Endodermal cell (in vitro differentiated cells): Measurements from ENCODE around the gene PRPS2. TPM values are rescaled to one million over a fixed set of nuclear protein-coding genes. Genes with fewer than 3 reads are reported as not detected.

ENCODE experiments used
- DNase-seq: peaks from one replicate; pipeline ENCODE4 v3.0.0-alpha.2; 2017
- H3K27ac ChIP-seq: 2 replicates; pipeline ENCODE4 v1.5.1; 2013; ENCODE audit warnings: mild to moderate bottlenecking, low read depth, low read length, moderate library complexity
- H3K27me3 ChIP-seq: 2 replicates; pipeline ENCODE4 v1.6.1; 2013; ENCODE audit warnings: mild to moderate bottlenecking, low read length, moderate library complexity; ENCODE audit not compliant: insufficient read depth, control insufficient read depth, poor library complexity, severe bottlenecking
- H3K36me3 ChIP-seq: 2 replicates; pipeline ENCODE4 v1.7.0; 2013; ENCODE audit warnings: mild to moderate bottlenecking, low read length, moderate library complexity; ENCODE audit not compliant: control insufficient read depth, insufficient read depth
- H3K4me1 ChIP-seq: one replicate; pipeline ENCODE4 v1.7.0; 2013; ENCODE audit warnings: low read length; ENCODE audit not compliant: control insufficient read depth, insufficient read depth
- H3K4me3 ChIP-seq: 2 replicates; pipeline ENCODE4 v1.5.1; 2013; ENCODE audit warnings: mild to moderate bottlenecking, low read length, moderate library complexity
- H3K9ac ChIP-seq: 2 replicates; pipeline ENCODE4 v1.6.1; 2013; ENCODE audit warnings: mild to moderate bottlenecking, low read length, moderate library complexity; ENCODE audit not compliant: poor library complexity, severe bottlenecking; ENCODE audit errors: extremely low read depth
- H3K9me3 ChIP-seq: 2 replicates; pipeline ENCODE4 v1.6.1; 2013; ENCODE audit warnings: mild to moderate bottlenecking, low read length, moderate library complexity; ENCODE audit not compliant: control insufficient read depth
- H3K27ac Mint-ChIP-seq: 2 replicates; pipeline ENCODE4 v1.8.0; 2020; ENCODE audit warnings: mixed read lengths
- H3K27me3 Mint-ChIP-seq: 2 replicates; pipeline ENCODE4 v1.8.0; 2021; ENCODE audit warnings: mild to moderate bottlenecking, mixed read lengths; ENCODE audit not compliant: insufficient read depth
- H3K36me3 Mint-ChIP-seq: 2 replicates; pipeline ENCODE4 v1.8.0; 2020; ENCODE audit warnings: low read depth, mixed read lengths
- H3K4me1 Mint-ChIP-seq: 2 replicates; pipeline ENCODE4 v1.8.0; 2020; ENCODE audit warnings: mixed read lengths
- H3K4me3 Mint-ChIP-seq: 2 replicates; pipeline ENCODE4 v1.8.0; 2020; ENCODE audit warnings: mild to moderate bottlenecking, moderate library complexity, mixed read lengths
- H3K9me3 Mint-ChIP-seq: 2 replicates; pipeline ENCODE4 v1.8.0; 2020; ENCODE audit warnings: mild to moderate bottlenecking, mixed read lengths
- WGBS, 2 experiments: methylation state at CpG; one replicate each; pipeline versions ENCODE4 v1.1.5 to v1.1.7; 2013; ENCODE audit warnings: missing lambda C conversion rate in 2 of 2, mixed read lengths in 1 of 2; ENCODE audit not compliant: insufficient coverage in 1 of 2, insufficient read length in 1 of 2; 5-methylcytosine and 5-hydroxymethylcytosine counted together
- total RNA-seq, 2 donors: library from RNA; stranded (reverse); fragmentation: NEBNext Ultra II Directional in 1 of 2; extraction: Animal tissue kit (Norgen Biotek cat#: 25700) in 1 of 2; gene quantifications; 2 replicates in 1 of 2; 3 replicates in 1 of 2; pipeline ENCODE4 v1.2.1, GENCODE V29; 2021
- TF ChIP-seq, protein P1 (sequence below): fragments of 200-600 bp; sonication (generic); conservative IDR thresholded peaks from 2 replicates; pipeline ENCODE4 v1.5.0; 2021; ENCODE audit warnings: antibody characterized with exemption, mild to moderate bottlenecking

Gene PRPS2
- total RNA-seq, 2 donors from 2014 or later = 12.4 to 17.2 TPM

DNA sequence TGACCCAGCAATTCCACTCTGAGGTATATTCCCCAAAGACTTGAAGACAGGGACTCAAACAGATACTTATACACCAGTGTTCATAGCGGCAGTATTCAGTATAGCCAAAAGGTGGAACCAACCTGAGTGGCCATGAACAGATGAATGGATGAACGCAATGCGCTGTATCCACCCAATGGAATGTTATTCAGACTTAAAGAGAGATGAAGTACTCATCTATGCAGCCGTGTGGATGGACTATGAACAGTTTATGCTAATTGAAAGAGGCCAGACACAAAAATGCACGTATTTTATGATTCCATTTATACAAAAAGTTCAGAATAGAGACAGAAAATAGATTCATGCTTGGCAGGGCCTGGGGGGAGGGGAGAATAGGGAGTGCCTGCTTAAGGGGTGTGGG, 26.3 kb downstream of the PRPS2 start:
- H3K9me3 ChIP-seq = no peaks in the 10 kb centered on the region
- TF ChIP-seq, protein P1, sequence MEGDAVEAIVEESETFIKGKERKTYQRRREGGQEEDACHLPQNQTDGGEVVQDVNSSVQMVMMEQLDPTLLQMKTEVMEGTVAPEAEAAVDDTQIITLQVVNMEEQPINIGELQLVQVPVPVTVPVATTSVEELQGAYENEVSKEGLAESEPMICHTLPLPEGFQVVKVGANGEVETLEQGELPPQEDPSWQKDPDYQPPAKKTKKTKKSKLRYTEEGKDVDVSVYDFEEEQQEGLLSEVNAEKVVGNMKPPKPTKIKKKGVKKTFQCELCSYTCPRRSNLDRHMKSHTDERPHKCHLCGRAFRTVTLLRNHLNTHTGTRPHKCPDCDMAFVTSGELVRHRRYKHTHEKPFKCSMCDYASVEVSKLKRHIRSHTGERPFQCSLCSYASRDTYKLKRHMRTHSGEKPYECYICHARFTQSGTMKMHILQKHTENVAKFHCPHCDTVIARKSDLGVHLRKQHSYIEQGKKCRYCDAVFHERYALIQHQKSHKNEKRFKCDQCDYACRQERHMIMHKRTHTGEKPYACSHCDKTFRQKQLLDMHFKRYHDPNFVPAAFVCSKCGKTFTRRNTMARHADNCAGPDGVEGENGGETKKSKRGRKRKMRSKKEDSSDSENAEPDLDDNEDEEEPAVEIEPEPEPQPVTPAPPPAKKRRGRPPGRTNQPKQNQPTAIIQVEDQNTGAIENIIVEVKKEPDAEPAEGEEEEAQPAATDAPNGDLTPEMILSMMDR = no peak
- Mint-ChIP-seq H3K4me3 (no peak overlapping the region), H3K27ac (no peak overlapping the region), H3K9me3 (peaks cover 47% of the 10 kb centered on the region), H3K27me3 (no peaks in the 10 kb centered on the region), H3K36me3 (peaks cover 10% of the 10 kb centered on the region), H3K4me1 (no peaks in the 10 kb centered on the region)
- no peaks in the 10 kb centered on the region for H3K4me1 ChIP-seq
- H3K4me3 ChIP-seq = no peak overlapping the region
- H3K27me3 ChIP-seq = no peaks in the 10 kb centered on the region
- DNase-seq = no peak
- H3K27ac ChIP-seq = no peak overlapping the region
- no peak overlapping the region for H3K9ac ChIP-seq
- WGBS, 2 experiments = 77 to 90% methylated on average over 2 to 5 of the region's 5 CpGs
- H3K36me3 ChIP-seq = no peaks in the 10 kb centered on the region

DNA sequence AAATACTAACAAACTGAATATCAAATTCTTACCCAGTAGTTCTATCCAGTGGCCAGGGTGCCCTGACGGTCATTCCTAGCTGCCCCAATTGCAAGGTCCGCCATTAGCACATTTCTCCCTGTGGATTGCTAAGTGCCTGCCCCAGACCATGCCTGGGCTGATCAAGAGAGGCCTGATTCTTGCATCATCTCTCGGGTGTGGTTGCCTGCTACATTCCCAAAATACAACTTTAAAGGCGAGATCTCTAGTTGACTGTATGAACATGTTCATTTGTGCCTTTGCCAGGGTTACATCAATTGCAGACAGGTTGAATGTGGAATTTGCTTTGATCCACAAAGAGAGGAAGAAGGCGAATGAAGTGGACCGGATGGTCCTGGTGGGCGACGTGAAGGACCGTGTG, 28.0 kb downstream of the PRPS2 start:
- TF ChIP-seq, protein P1 = no peak
- H3K4me3 ChIP-seq = no peak overlapping the region
- no peak overlapping the region for H3K4me3 Mint-ChIP-seq
- no peak overlapping the region for H3K27ac Mint-ChIP-seq
- H3K27ac ChIP-seq = no peak overlapping the region
- no peak overlapping the region for H3K9ac ChIP-seq
- H3K9me3 ChIP-seq = no peaks in the 10 kb centered on the region
- H3K27me3 Mint-ChIP-seq = no peaks in the 10 kb centered on the region
- no peaks in the 10 kb centered on the region for H3K27me3 ChIP-seq
- H3K4me1 Mint-ChIP-seq = no peaks in the 10 kb centered on the region
- H3K36me3 ChIP-seq = no peaks in the 10 kb centered on the region
- H3K36me3 Mint-ChIP-seq = peaks cover 10% of the 10 kb centered on the region
- DNase-seq = no peak
- no peaks in the 10 kb centered on the region for H3K4me1 ChIP-seq
- WGBS, 2 experiments = 89 to 97% methylated on average over 7 to 9 of the region's 9 CpGs
- peaks cover 50% of the 10 kb centered on the region for H3K9me3 Mint-ChIP-seq

DNA sequence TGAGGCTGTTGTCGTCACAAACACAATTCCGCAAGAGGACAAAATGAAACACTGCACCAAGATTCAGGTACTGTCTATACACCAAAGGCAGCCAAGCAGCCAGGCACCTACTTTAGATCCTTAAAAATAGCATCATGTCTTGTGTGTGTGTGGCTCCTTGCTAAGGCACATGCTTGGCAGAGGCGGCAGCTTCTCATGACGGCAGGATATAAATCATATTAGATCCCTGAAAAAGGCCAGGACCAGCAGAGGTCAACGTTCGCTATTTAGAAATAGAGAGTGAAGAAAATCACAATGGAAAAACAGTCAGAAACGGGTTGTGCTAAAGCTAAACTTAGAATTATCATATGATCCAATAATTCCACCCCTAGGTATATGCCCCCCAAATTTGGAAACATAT, 29.5 kb downstream of the PRPS2 start:
- Histone ChIP-seq H3K9me3 (no peaks in the 10 kb centered on the region), H3K36me3 (no peaks in the 10 kb centered on the region), H3K4me3 (no peak overlapping the region), H3K27me3 (no peaks in the 10 kb centered on the region), H3K4me1 (no peaks in the 10 kb centered on the region), H3K9ac (no peak overlapping the region), H3K27ac (no peak overlapping the region)
- Mint-ChIP-seq H3K4me1 (no peaks in the 10 kb centered on the region), H3K27ac (no peak overlapping the region), H3K27me3 (no peaks in the 10 kb centered on the region), H3K4me3 (no peak overlapping the region), H3K9me3 (peaks cover 48% of the 10 kb centered on the region), H3K36me3 (peaks cover 10% of the 10 kb centered on the region)
- no peak for DNase-seq
- WGBS, 2 experiments = 92 to 98% methylated on average over 4 to 7 of the region's 7 CpGs
- TF ChIP-seq, protein P1 = no peak
